Retinal pigment epithelial cell (primary cell): ENCODE data around the gene S100A10.

Experiments used
- DNase-seq: peaks from one replicate; pipeline ENCODE4 v3.0.0-alpha.2; 2010; ENCODE audit warnings: low read depth
- H3K4me3 ChIP-seq: 2 replicates; pipeline ENCODE4 v1.5.1; 2011; ENCODE audit warnings: mild to moderate bottlenecking, low read length, control low read depth, moderate library complexity
- TF ChIP-seq, protein P1 (sequence below): conservative IDR thresholded peaks from 2 replicates; pipeline ENCODE4 v1.5.1; 2011; ENCODE audit warnings: low read depth, low read length, control low read depth, inconsistent platforms

S100A10 gene

DNA sequence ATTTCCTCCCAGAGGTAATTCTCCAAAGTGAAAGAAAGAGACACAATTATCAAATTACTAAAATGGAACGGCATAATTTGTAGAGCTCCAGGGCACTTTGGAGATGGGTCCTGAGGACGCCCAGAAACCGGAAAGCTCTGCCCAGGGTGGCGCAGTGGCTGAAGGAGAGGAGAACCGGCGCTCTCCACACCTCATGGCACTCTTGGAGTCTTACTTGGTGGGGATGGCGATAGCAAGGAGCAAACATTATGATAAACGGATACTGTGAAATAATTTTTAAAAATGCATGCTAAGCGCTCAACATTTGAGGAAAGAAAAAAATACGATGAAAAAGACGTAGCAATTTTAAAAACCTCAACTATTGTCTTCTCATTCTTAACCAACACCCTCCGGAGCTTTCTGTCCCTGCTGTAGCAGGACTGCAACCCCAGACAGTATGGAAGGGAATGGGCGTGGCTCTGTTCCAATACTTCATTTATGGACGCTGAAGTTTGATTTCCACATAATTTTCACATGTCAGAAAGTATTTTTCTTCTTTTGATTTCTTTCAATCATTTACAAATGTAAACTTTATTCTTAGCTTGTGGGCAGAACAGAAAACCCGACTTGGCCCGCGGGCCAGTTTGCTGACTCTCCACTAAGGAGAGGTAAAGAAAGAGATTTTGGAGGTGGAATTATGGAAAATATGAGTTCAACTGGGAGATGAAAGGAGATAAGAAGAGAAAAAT is 42.0 kb upstream of the S100A10 start:
- TF ChIP-seq, protein P1, sequence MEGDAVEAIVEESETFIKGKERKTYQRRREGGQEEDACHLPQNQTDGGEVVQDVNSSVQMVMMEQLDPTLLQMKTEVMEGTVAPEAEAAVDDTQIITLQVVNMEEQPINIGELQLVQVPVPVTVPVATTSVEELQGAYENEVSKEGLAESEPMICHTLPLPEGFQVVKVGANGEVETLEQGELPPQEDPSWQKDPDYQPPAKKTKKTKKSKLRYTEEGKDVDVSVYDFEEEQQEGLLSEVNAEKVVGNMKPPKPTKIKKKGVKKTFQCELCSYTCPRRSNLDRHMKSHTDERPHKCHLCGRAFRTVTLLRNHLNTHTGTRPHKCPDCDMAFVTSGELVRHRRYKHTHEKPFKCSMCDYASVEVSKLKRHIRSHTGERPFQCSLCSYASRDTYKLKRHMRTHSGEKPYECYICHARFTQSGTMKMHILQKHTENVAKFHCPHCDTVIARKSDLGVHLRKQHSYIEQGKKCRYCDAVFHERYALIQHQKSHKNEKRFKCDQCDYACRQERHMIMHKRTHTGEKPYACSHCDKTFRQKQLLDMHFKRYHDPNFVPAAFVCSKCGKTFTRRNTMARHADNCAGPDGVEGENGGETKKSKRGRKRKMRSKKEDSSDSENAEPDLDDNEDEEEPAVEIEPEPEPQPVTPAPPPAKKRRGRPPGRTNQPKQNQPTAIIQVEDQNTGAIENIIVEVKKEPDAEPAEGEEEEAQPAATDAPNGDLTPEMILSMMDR, result no peak
- H3K4me3 ChIP-seq, result peak overlapping the region; percentile 90
- DNase-seq, result no peak

DNA sequence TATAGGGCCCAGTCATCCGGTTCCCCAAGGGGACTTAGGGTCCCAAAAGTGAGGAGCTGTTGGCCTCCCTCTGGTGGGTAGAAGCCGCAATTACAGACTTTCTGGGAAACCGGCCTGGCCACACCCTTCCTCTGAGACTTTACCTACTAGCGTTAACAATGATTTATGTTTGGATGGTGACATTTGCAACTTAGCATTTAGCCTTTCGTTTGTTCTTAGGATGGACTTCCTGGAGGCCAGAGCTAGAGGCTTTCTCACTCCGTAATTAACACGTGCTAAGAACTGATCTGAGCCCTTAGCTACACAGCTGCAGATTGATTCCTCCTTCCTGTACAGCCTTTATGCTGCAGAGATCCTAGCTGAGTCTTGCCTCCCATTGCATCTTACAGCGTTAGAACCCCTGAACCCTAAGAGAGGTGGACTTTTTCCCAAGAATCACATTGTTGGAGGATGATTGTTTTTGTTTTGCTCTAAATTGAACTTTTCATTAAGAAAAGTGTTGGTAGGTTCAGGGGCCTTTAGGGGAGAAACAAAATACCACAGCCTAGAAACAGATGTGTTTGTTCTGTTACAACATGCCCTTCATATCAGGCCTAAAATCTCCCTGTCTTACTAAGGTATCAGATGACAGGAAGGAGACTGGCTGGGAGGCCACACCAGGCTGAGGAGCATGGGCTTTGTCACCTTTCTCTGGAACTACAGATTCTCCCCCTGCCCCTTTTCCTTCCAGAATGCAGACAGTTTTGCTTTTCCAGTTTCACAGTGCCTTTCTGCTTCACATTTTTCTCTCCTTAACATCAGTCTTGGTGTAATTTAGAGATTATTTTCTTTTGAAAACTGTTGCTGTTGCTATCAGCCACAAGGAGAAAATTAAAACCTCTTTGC is 41.2 kb upstream of the S100A10 start:
- TF ChIP-seq, protein P1, result peak; percentile 74
- peak overlapping the region; percentile 90 for H3K4me3 ChIP-seq
- no peak for DNase-seq

DNA sequence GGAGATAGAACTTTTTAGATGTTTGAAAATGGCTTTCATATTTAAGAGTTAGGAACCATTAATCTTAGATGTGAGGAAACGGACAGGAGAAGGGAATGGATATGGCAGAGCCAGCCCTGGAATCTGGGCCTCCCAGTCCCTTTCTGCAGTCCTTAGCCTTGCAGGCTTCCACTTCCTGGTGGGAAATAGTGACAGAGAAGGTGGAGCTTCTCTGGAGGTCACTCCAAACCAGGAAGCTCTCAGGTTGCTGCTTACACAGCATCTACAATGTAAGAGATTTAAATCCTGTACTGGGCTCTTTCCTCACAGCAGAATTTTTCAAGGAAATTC is 40.6 kb upstream of the S100A10 start:
- TF ChIP-seq, protein P1, result no peak
- peak overlapping the region; percentile 90 for H3K4me3 ChIP-seq
- DNase-seq, result no peak

DNA sequence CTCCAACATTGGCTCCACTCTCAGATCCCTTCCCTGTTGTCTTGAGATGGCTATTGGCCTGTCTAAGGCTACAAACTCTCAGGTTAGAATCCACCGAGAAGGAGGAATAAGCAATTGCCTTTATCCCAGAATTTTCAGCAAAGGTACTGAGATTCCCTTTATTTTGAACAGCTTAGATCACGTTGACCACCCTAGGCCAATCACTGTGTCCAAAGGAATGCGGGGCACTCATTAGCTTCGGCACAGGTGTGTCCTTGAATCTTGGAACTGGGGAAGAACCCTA is 36.2 kb upstream of the S100A10 start:
- DNase-seq, result no peak
- TF ChIP-seq, protein P1, result no peak
- no peak overlapping the region for H3K4me3 ChIP-seq

DNA sequence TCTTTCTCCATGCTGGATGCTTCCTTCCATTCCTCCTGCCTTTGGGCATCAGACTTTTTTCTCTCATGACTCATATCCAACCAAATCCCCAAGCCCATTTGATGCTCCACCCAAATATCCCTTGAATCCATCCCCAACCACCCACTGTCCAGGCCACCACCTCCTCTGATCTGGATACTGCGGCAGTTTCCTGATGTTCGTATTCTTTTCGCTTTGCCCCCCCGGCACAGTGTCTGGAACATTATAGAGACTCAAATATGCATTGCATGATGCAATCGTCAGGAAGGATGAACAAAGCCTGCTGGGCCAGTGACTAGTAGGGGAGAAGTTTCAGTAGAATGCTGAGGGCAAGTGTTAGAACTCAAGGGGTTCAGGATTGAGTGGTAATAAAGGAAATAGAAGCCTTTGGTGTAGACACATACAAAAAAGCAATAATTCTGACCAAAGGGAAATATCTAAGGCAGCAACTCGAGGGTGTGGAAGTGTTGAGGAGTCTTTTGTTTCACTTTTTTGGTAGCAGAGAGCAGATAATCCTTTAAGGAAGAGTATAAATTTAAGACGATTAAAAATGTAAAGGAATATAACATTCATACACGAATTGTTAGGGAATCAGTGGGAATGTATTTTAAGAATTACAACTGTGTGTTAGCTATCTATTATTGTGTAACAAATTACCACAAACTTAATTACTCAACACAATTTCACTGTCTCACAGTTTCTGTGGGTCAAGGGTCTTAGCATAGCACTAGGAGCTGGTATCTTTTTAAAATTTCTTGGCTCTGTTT is 35.7 kb upstream of the S100A10 start:
- TF ChIP-seq, protein P1, result no peak
- no peak overlapping the region for H3K4me3 ChIP-seq
- no peak for DNase-seq

- DNase-seq, result no peak
- no peak overlapping the region for H3K4me3 ChIP-seq
- TF ChIP-seq, protein P1, result no peak
Observed at GRCh38 chr1:152026895-152027294, 33.2 kb upstream of the S100A10 start.
